ENCODE results near the gene RFC5.

DNA sequence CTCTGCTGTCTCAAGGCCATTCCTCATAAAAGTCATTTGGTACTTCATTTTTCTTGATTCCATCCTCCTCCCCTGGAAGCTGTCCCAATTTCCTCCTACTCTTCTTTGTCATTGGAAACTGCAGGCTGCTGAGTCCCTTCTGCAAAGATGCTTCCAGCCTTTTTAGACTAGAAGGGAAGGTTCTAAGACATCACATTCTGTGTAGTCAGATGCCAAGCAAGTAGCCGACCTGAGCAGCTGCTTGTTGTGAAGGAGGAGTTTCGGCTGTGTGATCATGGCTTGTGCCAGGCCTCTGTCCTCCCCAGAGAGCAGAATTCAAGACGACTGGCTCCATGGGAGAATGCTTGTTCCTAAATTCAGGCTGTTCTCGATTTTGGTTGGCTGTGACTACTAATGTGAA, 8.7 kb downstream of the RFC5 start:
- TF ChIP-seq, protein P1, sequence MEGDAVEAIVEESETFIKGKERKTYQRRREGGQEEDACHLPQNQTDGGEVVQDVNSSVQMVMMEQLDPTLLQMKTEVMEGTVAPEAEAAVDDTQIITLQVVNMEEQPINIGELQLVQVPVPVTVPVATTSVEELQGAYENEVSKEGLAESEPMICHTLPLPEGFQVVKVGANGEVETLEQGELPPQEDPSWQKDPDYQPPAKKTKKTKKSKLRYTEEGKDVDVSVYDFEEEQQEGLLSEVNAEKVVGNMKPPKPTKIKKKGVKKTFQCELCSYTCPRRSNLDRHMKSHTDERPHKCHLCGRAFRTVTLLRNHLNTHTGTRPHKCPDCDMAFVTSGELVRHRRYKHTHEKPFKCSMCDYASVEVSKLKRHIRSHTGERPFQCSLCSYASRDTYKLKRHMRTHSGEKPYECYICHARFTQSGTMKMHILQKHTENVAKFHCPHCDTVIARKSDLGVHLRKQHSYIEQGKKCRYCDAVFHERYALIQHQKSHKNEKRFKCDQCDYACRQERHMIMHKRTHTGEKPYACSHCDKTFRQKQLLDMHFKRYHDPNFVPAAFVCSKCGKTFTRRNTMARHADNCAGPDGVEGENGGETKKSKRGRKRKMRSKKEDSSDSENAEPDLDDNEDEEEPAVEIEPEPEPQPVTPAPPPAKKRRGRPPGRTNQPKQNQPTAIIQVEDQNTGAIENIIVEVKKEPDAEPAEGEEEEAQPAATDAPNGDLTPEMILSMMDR (conservative IDR thresholded peaks at IDR 0.05; ENCODE audit: low read depth, low read length), result no peak
- TF ChIP-seq RAD21 (IDR thresholded peaks at IDR 0.05; ENCODE audit: low read length) (no peak), POLR2A (IDR thresholded peaks at IDR 0.05; ENCODE audit: low read depth, low read length) (no peak), FOS (IDR thresholded peaks at IDR 0.05; ENCODE audit: low read depth, low read length) (no peak), MAZ (IDR thresholded peaks at IDR 0.05; ENCODE audit: borderline replicate concordance, low read depth, low read length) (no peak), RCOR1 (IDR thresholded peaks at IDR 0.05; ENCODE audit: insufficient replicate concordance, low read length) (no peak), NFE2L2 (IDR thresholded peaks at IDR 0.05; ENCODE audit: low read depth, low read length) (no peak), SMC3 (IDR thresholded peaks at IDR 0.05; ENCODE audit: low read depth, low read length) (no peak), MXI1 (IDR thresholded peaks at IDR 0.05; ENCODE audit: borderline replicate concordance, low read depth, low read length) (no peak), CEBPB (IDR thresholded peaks at IDR 0.05; ENCODE audit: low read depth, low read length) (no peak), RFX5 (IDR thresholded peaks at IDR 0.05; ENCODE audit: low read depth, low read length) (no peak), CHD1 (IDR thresholded peaks at IDR 0.05; ENCODE audit: low read depth, low read length) (no peak), BHLHE40 (IDR thresholded peaks at IDR 0.05; ENCODE audit: low read depth, low read length) (no peak)
- TF ChIP-seq, protein P2, sequence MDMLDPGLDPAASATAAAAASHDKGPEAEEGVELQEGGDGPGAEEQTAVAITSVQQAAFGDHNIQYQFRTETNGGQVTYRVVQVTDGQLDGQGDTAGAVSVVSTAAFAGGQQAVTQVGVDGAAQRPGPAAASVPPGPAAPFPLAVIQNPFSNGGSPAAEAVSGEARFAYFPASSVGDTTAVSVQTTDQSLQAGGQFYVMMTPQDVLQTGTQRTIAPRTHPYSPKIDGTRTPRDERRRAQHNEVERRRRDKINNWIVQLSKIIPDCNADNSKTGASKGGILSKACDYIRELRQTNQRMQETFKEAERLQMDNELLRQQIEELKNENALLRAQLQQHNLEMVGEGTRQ (IDR thresholded peaks at IDR 0.05; ENCODE audit: low read depth, low read length), result no peak
